ENCODE results near the gene NRBF2.
"Not testable (repeated sequence)": the region's sequence is repeated elsewhere in the genome, so short reads cannot be mapped to it uniquely, and the experiment has no call there.

Gene NRBF2

DNA sequence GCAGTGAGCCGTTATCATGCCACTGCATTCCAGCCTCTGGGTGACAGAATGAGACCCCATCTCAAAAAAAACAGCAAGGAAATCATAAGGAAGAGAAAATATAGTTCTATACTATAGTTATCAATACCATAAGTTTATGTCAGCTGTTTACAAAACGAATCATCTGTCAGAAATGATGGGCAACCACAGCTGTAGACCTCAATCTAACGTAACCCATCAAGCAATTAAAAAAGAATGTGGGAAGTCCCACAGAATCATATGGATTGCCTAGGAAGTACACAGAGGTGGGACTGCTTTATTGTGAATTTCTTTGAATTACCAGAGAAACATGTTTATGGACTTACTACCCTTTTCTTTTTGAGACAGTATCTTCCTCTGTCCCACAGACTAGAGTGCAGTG lies 6.9 kb downstream of the NRBF2 start:
- no peak for DNase-seq (ENCODE audit: low spot score)
- TF ChIP-seq, protein P1, sequence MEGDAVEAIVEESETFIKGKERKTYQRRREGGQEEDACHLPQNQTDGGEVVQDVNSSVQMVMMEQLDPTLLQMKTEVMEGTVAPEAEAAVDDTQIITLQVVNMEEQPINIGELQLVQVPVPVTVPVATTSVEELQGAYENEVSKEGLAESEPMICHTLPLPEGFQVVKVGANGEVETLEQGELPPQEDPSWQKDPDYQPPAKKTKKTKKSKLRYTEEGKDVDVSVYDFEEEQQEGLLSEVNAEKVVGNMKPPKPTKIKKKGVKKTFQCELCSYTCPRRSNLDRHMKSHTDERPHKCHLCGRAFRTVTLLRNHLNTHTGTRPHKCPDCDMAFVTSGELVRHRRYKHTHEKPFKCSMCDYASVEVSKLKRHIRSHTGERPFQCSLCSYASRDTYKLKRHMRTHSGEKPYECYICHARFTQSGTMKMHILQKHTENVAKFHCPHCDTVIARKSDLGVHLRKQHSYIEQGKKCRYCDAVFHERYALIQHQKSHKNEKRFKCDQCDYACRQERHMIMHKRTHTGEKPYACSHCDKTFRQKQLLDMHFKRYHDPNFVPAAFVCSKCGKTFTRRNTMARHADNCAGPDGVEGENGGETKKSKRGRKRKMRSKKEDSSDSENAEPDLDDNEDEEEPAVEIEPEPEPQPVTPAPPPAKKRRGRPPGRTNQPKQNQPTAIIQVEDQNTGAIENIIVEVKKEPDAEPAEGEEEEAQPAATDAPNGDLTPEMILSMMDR (IDR thresholded peaks at IDR 0.05; ENCODE audit: extremely low read depth, missing control alignments) = no peak

DNA sequence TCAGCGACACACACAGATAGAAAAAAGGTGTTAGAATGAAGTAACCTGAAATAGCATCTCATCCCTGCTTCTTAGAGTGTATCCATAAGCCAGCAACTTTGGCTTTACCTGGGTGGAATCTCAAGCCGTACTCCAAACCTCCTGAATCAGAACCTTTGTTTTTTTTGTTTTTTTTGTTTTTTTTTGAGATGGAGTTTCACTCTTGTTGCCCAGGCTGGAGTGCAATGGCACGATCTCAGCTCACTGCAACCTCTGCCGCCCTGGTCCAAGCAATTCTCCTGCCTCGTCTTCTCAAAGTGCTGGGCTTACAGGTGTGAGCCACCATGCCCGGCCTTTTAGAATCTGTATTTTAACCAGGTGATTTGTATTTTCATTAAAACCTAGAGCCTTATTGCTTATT lies 9.0 kb downstream of the NRBF2 start:
- TF ChIP-seq, protein P1 (IDR thresholded peaks at IDR 0.05; ENCODE audit: extremely low read depth, missing control alignments) = no peak
- DNase-seq (ENCODE audit: low spot score) = no peak

DNA sequence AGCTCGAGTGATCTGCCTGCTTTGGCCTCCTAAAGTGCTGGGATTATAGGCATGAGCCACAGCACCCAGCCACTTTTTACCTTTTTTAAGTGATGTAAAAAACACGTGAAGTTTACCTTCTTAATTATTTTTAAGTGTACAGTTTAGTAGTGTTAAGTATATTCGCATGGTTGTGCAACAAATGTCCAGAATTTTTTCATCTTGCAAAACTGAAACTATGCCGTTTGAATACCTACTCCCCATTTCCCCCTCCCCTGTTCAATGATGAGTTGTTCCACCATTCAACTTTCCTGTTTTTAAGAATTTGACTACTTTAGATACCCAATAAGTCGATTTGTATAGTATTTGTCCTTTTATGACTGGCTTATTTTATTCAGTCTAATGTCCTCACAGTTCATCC lies 10.9 kb downstream of the NRBF2 start:
- TF ChIP-seq, protein P1 (IDR thresholded peaks at IDR 0.05; ENCODE audit: extremely low read depth, missing control alignments) = no peak
- no peak for DNase-seq (ENCODE audit: low spot score)

DNA sequence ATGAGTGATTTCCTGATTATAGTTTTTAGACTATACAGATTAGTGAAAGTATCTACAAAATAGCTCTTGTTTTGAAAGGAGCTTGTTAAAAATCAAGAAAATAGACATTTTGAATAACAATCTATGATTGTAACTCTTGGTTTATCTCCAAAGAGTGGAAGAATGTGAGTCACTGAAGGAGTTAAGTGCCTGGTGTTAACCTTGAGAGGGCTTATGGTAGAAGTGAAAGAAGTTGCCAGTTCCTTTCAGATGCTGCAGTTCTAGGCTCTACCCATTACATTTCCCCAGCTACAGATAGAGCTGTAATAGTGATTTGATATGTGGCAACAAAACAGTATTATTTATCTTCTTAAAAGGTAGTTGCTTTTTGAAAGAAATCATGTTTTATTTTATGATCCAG lies 12.7 kb downstream of the NRBF2 start:
- no peak for DNase-seq (ENCODE audit: low spot score)
- TF ChIP-seq, protein P1 (IDR thresholded peaks at IDR 0.05; ENCODE audit: extremely low read depth, missing control alignments) = no peak

DNA sequence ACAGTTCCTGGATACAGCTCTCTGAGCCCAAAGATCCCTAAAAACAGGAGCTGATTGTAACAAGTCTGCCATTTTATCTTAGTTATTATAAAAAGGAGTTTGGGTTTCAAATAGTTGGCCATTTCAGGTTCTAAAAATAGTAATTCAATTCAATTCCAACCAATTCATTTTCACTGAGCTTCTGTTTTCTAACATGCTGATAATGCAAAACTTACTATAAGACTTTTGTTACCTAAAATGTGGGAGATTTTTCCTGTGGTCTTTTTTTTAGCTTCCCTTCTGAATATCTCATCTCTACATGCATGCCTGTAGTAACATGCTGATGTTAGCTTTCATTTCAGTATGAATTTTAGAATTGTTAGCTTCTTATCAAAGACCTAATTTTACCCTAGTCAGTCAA lies 13.4 kb downstream of the NRBF2 start:
- TF ChIP-seq, protein P1 (IDR thresholded peaks at IDR 0.05; ENCODE audit: extremely low read depth, missing control alignments) = no peak
- no peak for DNase-seq (ENCODE audit: low spot score)

DNA sequence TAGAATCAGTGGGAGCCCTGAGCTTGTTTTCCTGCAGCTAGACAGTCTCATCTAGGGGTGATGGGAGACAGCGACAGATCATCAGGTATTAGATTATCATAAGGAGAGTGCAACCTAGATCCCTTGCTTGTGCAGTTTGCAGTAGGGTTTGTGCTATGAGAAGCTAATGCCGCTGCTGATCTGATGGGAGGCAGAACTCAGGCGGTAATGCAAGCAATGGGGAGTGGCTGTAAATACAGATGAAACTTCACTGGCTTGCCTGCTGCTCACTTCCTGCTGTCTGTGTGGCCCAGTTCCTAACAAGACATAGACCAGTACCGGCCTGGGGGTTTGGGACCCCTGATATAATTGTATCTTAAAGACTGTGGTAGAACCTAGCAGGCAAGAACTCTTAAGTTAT lies 17.6 kb downstream of the NRBF2 start:
- DNase-seq (ENCODE audit: low spot score) = no peak
- TF ChIP-seq, protein P1 (IDR thresholded peaks at IDR 0.05; ENCODE audit: extremely low read depth, missing control alignments) = no peak

DNA sequence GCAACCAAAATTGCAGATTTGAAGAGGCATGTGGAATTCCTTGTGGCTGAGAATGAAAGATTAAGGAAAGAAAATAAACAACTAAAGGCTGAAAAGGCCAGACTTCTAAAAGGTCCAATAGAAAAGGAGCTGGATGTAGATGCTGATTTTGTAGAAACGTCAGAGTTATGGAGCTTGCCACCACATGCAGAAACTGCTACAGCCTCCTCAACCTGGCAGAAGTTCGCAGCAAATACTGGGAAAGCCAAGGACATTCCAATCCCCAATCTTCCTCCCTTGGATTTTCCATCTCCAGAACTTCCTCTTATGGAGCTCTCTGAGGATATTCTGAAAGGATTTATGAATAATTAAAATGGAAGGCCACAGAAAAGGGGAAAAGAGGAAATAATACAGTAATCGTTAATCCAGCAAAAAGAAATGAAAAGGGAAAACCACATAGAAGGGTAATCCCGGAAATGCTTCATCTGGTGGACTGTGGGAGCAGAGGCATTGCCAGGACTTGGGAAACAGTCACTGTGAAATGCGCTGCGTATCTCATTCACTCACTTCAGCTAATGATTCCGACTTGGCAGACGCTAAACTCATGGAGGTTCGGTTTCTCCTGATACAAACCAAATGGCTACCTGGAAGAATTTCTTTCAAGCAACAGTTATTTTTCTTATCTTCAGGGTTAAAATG lies 20.9 kb downstream of the NRBF2 start:
- not testable (repeated sequence) for DNase-seq (ENCODE audit: low spot score)

Data from GM20000 (cell line).